Vagina (tissue), 2 donors: ENCODE measurements around the gene ABCC1. TPM values are rescaled to one million over a fixed set of nuclear protein-coding genes. Genes with fewer than 3 reads are reported as not detected.

Experiments
- DNase-seq, 2 donors: peaks; one replicate each; pipeline ENCODE4 v3.0.0-alpha.2; 2017; ENCODE audit errors: extremely low spot score in 2 of 2
- H3K27ac ChIP-seq: fragments of 200-600 bp; sonication (generic); one replicate; pipeline ENCODE4 v1.5.1; 2019
- H3K27me3 ChIP-seq: fragments of 200-600 bp; sonication (generic); one replicate; pipeline ENCODE4 v1.5.1; 2019
- H3K36me3 ChIP-seq, 2 donors: fragments of 200-600 bp; sonication (generic); one replicate each; pipeline ENCODE4 v1.5.1; 2017 to 2019
- H3K4me1 ChIP-seq: fragments of 200-600 bp; sonication (generic); one replicate; pipeline ENCODE4 v1.5.1; 2019
- H3K4me3 ChIP-seq, 2 donors: fragments of 200-600 bp; sonication (generic); 1 replicate in 1 of 2; 2 replicates in 1 of 2; pipeline ENCODE4 v1.5.1; 2016 to 2019
- H3K9me3 ChIP-seq: fragments of 200-600 bp; sonication (generic); one replicate; pipeline ENCODE4 v1.5.1; 2019
- CTCF ChIP-seq, 3 experiments: fragments of 450-650 bp in 2 of 3; fragments of 200-600 bp in 1 of 3; sonication (generic) in 1 of 3; IDR thresholded peaks; one replicate each; pipeline ENCODE4 v1.5.1; 2017 to 2019; ENCODE audit warnings: antibody characterized with exemption in 3 of 3, mild to moderate bottlenecking in 2 of 3, moderate library complexity in 2 of 3
- POLR2A ChIP-seq, 2 donors: fragments of 450-650 bp; IDR thresholded peaks; one replicate each; pipeline ENCODE4 v1.6.1; 2017; ENCODE audit warnings: antibody characterized with exemption in 2 of 2, mild to moderate bottlenecking in 2 of 2, moderate library complexity in 2 of 2
- POLR2AphosphoS5 ChIP-seq, 2 donors: sonication (generic); formaldehyde crosslinking; IDR thresholded peaks; one replicate each; pipeline ENCODE4 v1.9.0; 2017; ENCODE audit warnings: antibody characterized with exemption in 2 of 2, mild to moderate bottlenecking in 2 of 2, low read depth in 1 of 2; ENCODE audit not compliant: insufficient read depth in 1 of 2
- intact Hi-C: fragments of 100-400 bp; cut with DNase I; formaldehyde crosslinking; loops from one replicate; pipeline ENCODE4 v1.15.1; 2023
- total RNA-seq: library from RNA; depleted of rRNA; stranded (reverse); fragments of >200 nt; gene quantifications from one replicate; pipeline ENCODE4 v1.2.3, GENCODE V29; 2016

ABCC1 gene
- total RNA-seq, 1 donor from 2014 or later, result 47.9 TPM

GRCh38 chr16:16164243-16164642 is 214.8 kb downstream of the ABCC1 start:
- Histone ChIP-seq H3K36me3 (no peaks in the 10 kb centered on the region), H3K9me3 (no peaks in the 10 kb centered on the region), H3K4me3 (no peak overlapping the region), H3K27me3 (no peaks in the 10 kb centered on the region), H3K27ac (no peak overlapping the region), H3K4me1 (no peaks in the 10 kb centered on the region)
- intact Hi-C loops, result no loop called here
- DNase-seq, result no peak
- TF ChIP-seq CTCF (IDR thresholded peaks at IDR 0.05), result no peak
- no peak for TF ChIP-seq POLR2A (IDR thresholded peaks at IDR 0.05)
- no peak for TF ChIP-seq POLR2AphosphoS5 (IDR thresholded peaks at IDR 0.05; ENCODE audit: insufficient read depth in 1 of 2, low read depth in 1 of 2)

- no peak overlapping the region for H3K4me3 ChIP-seq
- H3K27ac ChIP-seq, result no peak overlapping the region
- no peaks in the 10 kb centered on the region for H3K9me3 ChIP-seq
- TF ChIP-seq POLR2A (IDR thresholded peaks at IDR 0.05), result no peak
- no peak for TF ChIP-seq CTCF (IDR thresholded peaks at IDR 0.05)
- TF ChIP-seq POLR2AphosphoS5 (IDR thresholded peaks at IDR 0.05; ENCODE audit: insufficient read depth in 1 of 2, low read depth in 1 of 2), result no peak
- intact Hi-C loops, result no loop called here
- H3K4me1 ChIP-seq, result no peaks in the 10 kb centered on the region
- H3K27me3 ChIP-seq, result no peaks in the 10 kb centered on the region
- DNase-seq, result no peak
- H3K36me3 ChIP-seq, result no peaks in the 10 kb centered on the region
These were observed 216.7 kb downstream of the ABCC1 start for GRCh38 chr16:16166085-16166484.

- no peaks in the 10 kb centered on the region for H3K9me3 ChIP-seq
- H3K4me3 ChIP-seq, result no peak overlapping the region
- intact Hi-C loops, result no loop called here
- H3K27ac ChIP-seq, result no peak overlapping the region
- no peaks in the 10 kb centered on the region for H3K36me3 ChIP-seq
- no peaks in the 10 kb centered on the region for H3K4me1 ChIP-seq
- TF ChIP-seq POLR2AphosphoS5 (IDR thresholded peaks at IDR 0.05; ENCODE audit: insufficient read depth in 1 of 2, low read depth in 1 of 2) (no peak), POLR2A (IDR thresholded peaks at IDR 0.05) (no peak), CTCF (IDR thresholded peaks at IDR 0.05) (no peak)
- no peak for DNase-seq
- H3K27me3 ChIP-seq, result no peaks in the 10 kb centered on the region
These were observed 217.5 kb downstream of the ABCC1 start for GRCh38 chr16:16166949-16167348.

- no peak overlapping the region for H3K27ac ChIP-seq
- H3K4me3 ChIP-seq, result no peak overlapping the region
- H3K36me3 ChIP-seq, result no peaks in the 10 kb centered on the region
- no peaks in the 10 kb centered on the region for H3K9me3 ChIP-seq
- H3K4me1 ChIP-seq, result no peaks in the 10 kb centered on the region
- H3K27me3 ChIP-seq, result no peaks in the 10 kb centered on the region
- no peak for DNase-seq
- TF ChIP-seq POLR2A (IDR thresholded peaks at IDR 0.05), result no peak
- no peak for TF ChIP-seq POLR2AphosphoS5 (IDR thresholded peaks at IDR 0.05; ENCODE audit: insufficient read depth in 1 of 2, low read depth in 1 of 2)
- no peak for TF ChIP-seq CTCF (IDR thresholded peaks at IDR 0.05)
- intact Hi-C loops, result no loop called here
These were observed 218.5 kb downstream of the ABCC1 start for GRCh38 chr16:16167927-16168326.

GRCh38 chr16:16168431-16168830 is 219.0 kb downstream of the ABCC1 start:
- Histone ChIP-seq H3K27ac (no peak overlapping the region), H3K36me3 (no peaks in the 10 kb centered on the region), H3K4me3 (no peak overlapping the region), H3K4me1 (no peaks in the 10 kb centered on the region), H3K9me3 (no peaks in the 10 kb centered on the region), H3K27me3 (no peaks in the 10 kb centered on the region)
- TF ChIP-seq POLR2A (IDR thresholded peaks at IDR 0.05), result no peak
- no peak for TF ChIP-seq POLR2AphosphoS5 (IDR thresholded peaks at IDR 0.05; ENCODE audit: insufficient read depth in 1 of 2, low read depth in 1 of 2)
- no peak for TF ChIP-seq CTCF (IDR thresholded peaks at IDR 0.05)
- intact Hi-C loops, result no loop called here
- DNase-seq, result no peak
